OCI-LY3 (cell line): ENCODE measurements around the gene MB21D2.

ENCODE experiments used
- H2AFZ ChIP-seq: fragments of 200-600, 300-600 bp; shearing (Covaris generic); 2 replicates; pipeline ENCODE4 v1.6.0; 2014; ENCODE audit warnings: antibody characterized with exemption, low read depth, low read length
- H3K27ac ChIP-seq: fragments of 200-600, 300-600 bp; sonication (generic); 2 replicates; pipeline ENCODE4 v1.5.1; 2014; ENCODE audit warnings: mild to moderate bottlenecking, low read length, moderate library complexity, mixed read lengths
- H3K27me3 ChIP-seq: fragments of 200-600, 300-600 bp; sonication (generic); 2 replicates; pipeline ENCODE4 v1.6.1; 2014; ENCODE audit warnings: low read depth, low read length, mixed read lengths
- H3K36me3 ChIP-seq: fragments of 200-600, 300-600 bp; sonication (generic); replicated peaks from 2 replicates; pipeline ENCODE3; 2014; ENCODE audit warnings: low read depth, low read length, mixed read lengths
- H3K4me1 ChIP-seq: fragments of 300-600, 200-600 bp; sonication (generic); 2 replicates; pipeline ENCODE4 v1.6.1; 2014; ENCODE audit warnings: low read length, mixed read lengths
- H3K4me2 ChIP-seq: fragments of 200-600, 300-600 bp; sonication (generic); 2 replicates; pipeline ENCODE4 v1.6.1; 2014; ENCODE audit warnings: low read length, mixed read lengths
- H3K4me3 ChIP-seq: fragments of 300-600, 200-600 bp; sonication (generic); 2 replicates; pipeline ENCODE4 v1.5.1; 2014; ENCODE audit warnings: antibody characterized with exemption, mild to moderate bottlenecking, low read length, moderate library complexity
- H3K79me2 ChIP-seq: fragments of 300-600, 200-600 bp; shearing (Covaris generic); 2 replicates; pipeline ENCODE4 v1.6.1; 2014; ENCODE audit warnings: mild to moderate bottlenecking, low read length, mixed read lengths
- H3K9ac ChIP-seq: fragments of 300-600, 200-600 bp; shearing (Covaris generic); 2 replicates; pipeline ENCODE4 v1.6.0; 2014; ENCODE audit warnings: mild to moderate bottlenecking, low read length, moderate library complexity
- H3K9me3 ChIP-seq: fragments of 200-600, 300-600 bp; shearing (Covaris generic); 2 replicates; pipeline ENCODE4 v1.6.1; 2014; ENCODE audit warnings: low read length, mixed read lengths; ENCODE audit not compliant: insufficient read depth
- H4K20me1 ChIP-seq: fragments of 200-600, 300-600 bp; sonication (generic); 2 replicates; pipeline ENCODE4 v1.6.1; 2016; ENCODE audit warnings: low read length, mixed read lengths; ENCODE audit not compliant: insufficient read depth
- EZH2phosphoT487 ChIP-seq: fragments of 200-600 bp; shearing (Covaris generic); IDR thresholded peaks from 2 replicates; pipeline ENCODE4 v1.6.1; 2018; ENCODE audit warnings: antibody characterized with exemption, mixed run types, low read depth
- TF ChIP-seq, protein P1 (sequence below): fragments of 200-600, 300-600 bp; sonication (generic); IDR thresholded peaks from 2 replicates; pipeline ENCODE4 v1.5.1; 2014; ENCODE audit warnings: antibody characterized with exemption, low read length, low read depth

Gene MB21D2

DNA sequence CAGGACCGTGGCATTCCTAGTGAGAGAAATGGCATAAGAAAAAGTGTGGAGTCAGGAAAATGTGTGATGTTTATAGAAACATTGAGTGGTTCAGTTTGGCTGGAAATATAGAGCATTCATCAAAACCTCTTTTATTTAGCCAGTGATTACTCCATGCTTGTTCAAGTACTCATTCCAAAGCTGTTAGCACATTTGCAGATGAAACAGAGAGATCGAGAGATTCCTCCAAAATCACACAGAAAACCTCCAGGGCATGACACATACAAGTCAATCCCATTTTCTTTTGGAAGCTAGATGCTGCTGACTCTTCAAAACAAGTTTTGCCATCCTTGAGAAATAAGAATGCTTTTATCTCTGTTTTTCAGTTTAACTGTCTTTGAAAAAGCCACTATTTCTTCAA is 11.5 kb upstream of the MB21D2 start:
- TF ChIP-seq EZH2phosphoT487 = no peak
- TF ChIP-seq, protein P1, sequence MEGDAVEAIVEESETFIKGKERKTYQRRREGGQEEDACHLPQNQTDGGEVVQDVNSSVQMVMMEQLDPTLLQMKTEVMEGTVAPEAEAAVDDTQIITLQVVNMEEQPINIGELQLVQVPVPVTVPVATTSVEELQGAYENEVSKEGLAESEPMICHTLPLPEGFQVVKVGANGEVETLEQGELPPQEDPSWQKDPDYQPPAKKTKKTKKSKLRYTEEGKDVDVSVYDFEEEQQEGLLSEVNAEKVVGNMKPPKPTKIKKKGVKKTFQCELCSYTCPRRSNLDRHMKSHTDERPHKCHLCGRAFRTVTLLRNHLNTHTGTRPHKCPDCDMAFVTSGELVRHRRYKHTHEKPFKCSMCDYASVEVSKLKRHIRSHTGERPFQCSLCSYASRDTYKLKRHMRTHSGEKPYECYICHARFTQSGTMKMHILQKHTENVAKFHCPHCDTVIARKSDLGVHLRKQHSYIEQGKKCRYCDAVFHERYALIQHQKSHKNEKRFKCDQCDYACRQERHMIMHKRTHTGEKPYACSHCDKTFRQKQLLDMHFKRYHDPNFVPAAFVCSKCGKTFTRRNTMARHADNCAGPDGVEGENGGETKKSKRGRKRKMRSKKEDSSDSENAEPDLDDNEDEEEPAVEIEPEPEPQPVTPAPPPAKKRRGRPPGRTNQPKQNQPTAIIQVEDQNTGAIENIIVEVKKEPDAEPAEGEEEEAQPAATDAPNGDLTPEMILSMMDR = no peak
- H3K36me3 ChIP-seq = no peaks in the 10 kb centered on the region
- no peak overlapping the region for H3K9ac ChIP-seq
- no peak overlapping the region for H3K4me3 ChIP-seq
- no peaks in the 10 kb centered on the region for H4K20me1 ChIP-seq
- no peaks in the 10 kb centered on the region for H3K79me2 ChIP-seq
- peaks cover 4% of the 10 kb centered on the region; the same call in 1 of the 2 replicates for H3K4me1 ChIP-seq
- no peaks in the 10 kb centered on the region for H3K27me3 ChIP-seq
- no peak overlapping the region for H3K27ac ChIP-seq
- H2AFZ ChIP-seq = no peak overlapping the region
- no peak overlapping the region for H3K4me2 ChIP-seq
- H3K9me3 ChIP-seq = no peaks in the 10 kb centered on the region

DNA sequence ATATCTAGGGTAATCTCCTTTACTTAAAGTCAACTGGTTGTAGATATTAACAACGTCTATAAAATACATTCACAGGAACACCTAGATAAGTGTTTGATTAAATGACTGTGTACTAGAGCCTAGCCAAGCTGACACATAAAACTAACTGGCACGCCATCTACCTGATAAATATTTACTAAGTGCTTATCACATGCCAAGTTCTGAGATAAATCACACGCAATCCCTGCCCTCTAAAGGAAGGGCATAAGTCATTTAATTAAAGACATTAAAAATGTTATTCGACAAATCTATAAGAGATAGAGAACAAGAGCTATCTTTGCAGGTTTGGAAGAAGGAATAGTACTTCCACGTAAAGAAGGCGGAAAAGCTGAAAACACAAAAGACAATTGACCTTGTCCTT is 11.1 kb upstream of the MB21D2 start:
- Histone ChIP-seq H3K27me3 (no peaks in the 10 kb centered on the region), H3K9ac (no peak overlapping the region), H3K27ac (no peak overlapping the region), H4K20me1 (no peaks in the 10 kb centered on the region), H3K4me2 (no peak overlapping the region), H3K36me3 (no peaks in the 10 kb centered on the region), H2AFZ (no peak overlapping the region), H3K4me3 (no peak overlapping the region), H3K4me1 (peaks cover 4% of the 10 kb centered on the region; the same call in 1 of the 2 replicates), H3K9me3 (no peaks in the 10 kb centered on the region), H3K79me2 (no peaks in the 10 kb centered on the region)
- TF ChIP-seq EZH2phosphoT487 = no peak
- TF ChIP-seq, protein P1 = no peak

DNA sequence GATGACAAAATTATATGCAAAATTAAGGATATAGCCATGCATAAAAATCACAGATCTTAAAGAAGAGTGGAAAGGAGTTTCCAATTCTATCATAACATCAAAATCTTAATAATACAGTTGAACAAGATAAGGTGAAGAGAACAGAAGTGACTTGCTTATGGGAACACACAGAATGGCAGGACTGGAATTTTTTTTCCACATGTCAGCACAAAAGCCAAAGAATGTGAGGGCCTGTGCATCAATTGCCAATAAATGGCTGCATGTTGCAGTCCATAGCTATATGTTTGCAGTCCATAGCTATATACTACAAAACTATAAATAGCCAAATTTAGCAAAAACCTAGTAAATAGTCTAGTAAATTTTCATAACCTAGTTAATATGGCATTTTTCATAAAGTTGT is 10.4 kb upstream of the MB21D2 start:
- H3K79me2 ChIP-seq = no peaks in the 10 kb centered on the region
- no peak overlapping the region for H3K27ac ChIP-seq
- H3K4me1 ChIP-seq = peaks cover 4% of the 10 kb centered on the region; the same call in 1 of the 2 replicates
- H4K20me1 ChIP-seq = no peaks in the 10 kb centered on the region
- TF ChIP-seq EZH2phosphoT487 = no peak
- TF ChIP-seq, protein P1 = no peak
- H3K4me2 ChIP-seq = no peak overlapping the region
- H3K36me3 ChIP-seq = no peaks in the 10 kb centered on the region
- H2AFZ ChIP-seq = no peak overlapping the region
- no peaks in the 10 kb centered on the region for H3K9me3 ChIP-seq
- no peaks in the 10 kb centered on the region for H3K27me3 ChIP-seq
- H3K9ac ChIP-seq = no peak overlapping the region
- no peak overlapping the region for H3K4me3 ChIP-seq

DNA sequence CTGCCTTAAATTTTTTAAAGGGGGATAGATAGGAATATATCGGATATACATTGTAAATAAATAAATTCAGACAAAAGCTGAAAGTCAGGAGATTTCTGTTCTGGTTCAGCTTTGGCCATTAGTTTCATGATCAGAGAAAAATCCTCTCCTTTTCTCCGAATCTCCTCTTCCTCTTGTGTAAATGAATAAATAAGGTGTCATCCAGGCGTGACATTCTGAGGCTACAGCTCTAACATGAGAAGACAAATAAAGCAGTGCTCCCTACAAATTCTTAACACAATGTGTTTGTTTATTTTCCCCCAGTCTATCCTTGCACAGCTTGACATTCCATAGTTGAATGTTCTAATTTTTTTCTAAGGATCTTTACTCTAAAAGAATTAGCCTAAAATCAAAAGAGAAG is 9.4 kb upstream of the MB21D2 start:
- no peaks in the 10 kb centered on the region for H3K9me3 ChIP-seq
- peaks cover 4% of the 10 kb centered on the region; the same call in 1 of the 2 replicates for H3K4me1 ChIP-seq
- no peaks in the 10 kb centered on the region for H3K79me2 ChIP-seq
- no peak for TF ChIP-seq EZH2phosphoT487
- H3K9ac ChIP-seq = no peak overlapping the region
- no peaks in the 10 kb centered on the region for H3K36me3 ChIP-seq
- no peak overlapping the region for H3K4me2 ChIP-seq
- H3K4me3 ChIP-seq = no peak overlapping the region
- H2AFZ ChIP-seq = no peak overlapping the region
- H3K27ac ChIP-seq = no peak overlapping the region
- H4K20me1 ChIP-seq = no peaks in the 10 kb centered on the region
- no peaks in the 10 kb centered on the region for H3K27me3 ChIP-seq

DNA sequence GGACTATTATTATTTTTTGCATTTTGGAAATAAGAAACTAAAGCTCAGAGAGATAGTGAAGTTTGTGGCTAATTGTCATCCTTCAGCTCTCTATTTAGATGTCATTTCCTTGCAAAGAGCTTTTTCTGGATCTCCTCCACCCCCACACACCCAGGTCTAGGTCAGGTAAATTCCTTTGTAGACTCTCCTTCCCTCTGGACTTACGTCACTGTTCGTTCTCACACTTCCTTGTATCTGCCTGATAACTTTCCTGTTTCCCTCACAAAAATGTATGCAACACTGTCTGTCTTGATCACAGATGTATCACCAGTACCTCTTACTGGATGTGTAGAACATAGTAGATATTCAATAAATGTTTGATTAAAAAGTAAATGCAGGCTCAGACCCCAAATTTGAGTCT is 6.1 kb upstream of the MB21D2 start:
- Histone ChIP-seq H4K20me1 (no peaks in the 10 kb centered on the region), H3K9me3 (no peaks in the 10 kb centered on the region), H3K27ac (no peak overlapping the region), H3K9ac (no peak overlapping the region), H3K27me3 (no peaks in the 10 kb centered on the region), H3K4me1 (no peaks in the 10 kb centered on the region), H3K79me2 (no peaks in the 10 kb centered on the region), H3K4me2 (no peak overlapping the region), H2AFZ (no peak overlapping the region), H3K36me3 (no peaks in the 10 kb centered on the region), H3K4me3 (no peak overlapping the region)
- TF ChIP-seq, protein P1 = no peak
